ENCODE data around the gene ZC3H10.
"Not testable (repeated sequence)": the region's sequence is repeated elsewhere in the genome, so short reads cannot be mapped to it uniquely, and the experiment has no call there.

ZC3H10 gene

DNA sequence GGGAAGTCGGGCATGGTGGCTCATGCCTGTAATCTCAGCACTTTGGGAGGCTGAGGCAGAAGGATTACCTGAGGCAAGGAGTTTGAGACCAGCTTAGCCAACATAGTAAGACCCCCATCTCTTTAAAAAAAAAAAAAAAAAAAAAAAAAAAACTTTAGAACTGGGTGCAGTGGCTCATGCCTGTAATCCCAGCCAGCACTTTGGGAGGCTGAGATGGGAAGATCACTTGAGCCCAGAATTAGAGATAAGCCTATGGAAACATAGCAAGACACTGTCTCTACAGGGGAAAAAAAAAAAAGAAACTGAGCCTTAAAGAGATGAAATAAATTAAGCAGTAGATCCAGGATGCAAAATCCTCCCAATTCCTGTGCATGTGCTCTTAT lies 15.4 kb upstream of the ZC3H10 start:
- DNase-seq (ENCODE audit: low read depth) = no peak

DNA sequence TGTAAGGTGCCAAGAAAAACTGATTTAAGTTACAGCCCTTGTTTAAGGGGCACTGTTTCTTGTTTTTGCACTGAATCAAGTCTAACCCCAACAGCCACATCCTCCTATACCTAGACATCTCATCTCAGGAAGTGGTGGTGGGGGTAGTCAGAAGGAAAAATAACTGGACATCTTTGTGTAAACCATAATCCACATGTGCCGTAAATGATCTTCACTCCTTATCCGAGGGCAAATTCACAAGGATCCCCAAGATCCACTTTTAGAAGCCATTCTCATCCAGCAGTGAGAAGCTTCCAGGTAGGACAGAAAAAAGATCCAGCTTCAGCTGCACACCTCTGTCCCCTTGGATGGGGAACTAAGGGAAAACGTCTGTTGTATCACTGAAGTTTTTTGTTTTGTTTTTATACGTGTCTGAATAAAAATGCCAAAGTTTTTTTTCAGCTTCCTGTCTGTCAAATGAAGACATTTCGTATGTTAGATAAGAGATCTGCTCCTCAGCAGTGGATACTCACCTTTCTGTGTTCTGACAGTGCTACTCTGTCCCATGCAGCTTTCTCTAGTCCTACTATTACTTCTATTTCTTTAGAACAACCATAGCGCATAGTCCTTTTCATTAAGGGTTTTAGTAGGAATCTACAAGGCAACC lies 14.9 kb upstream of the ZC3H10 start:
- no peak for DNase-seq (ENCODE audit: low read depth)

DNA sequence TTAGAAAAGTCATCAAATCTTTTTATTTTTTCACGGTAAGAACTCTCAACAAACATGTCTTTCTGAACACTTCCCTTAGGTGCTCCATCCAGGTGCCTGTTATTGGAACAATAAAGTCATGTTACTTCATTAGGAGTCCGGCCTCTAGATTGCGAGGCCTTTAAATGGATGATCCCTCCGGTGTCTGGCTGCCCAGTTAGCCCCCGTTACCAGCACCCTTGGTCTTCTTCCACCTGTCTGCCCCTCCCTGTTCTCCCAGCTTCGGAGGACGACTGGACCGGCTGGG lies 14.3 kb upstream of the ZC3H10 start:
- DNase-seq (ENCODE audit: low read depth) = no peak

DNA sequence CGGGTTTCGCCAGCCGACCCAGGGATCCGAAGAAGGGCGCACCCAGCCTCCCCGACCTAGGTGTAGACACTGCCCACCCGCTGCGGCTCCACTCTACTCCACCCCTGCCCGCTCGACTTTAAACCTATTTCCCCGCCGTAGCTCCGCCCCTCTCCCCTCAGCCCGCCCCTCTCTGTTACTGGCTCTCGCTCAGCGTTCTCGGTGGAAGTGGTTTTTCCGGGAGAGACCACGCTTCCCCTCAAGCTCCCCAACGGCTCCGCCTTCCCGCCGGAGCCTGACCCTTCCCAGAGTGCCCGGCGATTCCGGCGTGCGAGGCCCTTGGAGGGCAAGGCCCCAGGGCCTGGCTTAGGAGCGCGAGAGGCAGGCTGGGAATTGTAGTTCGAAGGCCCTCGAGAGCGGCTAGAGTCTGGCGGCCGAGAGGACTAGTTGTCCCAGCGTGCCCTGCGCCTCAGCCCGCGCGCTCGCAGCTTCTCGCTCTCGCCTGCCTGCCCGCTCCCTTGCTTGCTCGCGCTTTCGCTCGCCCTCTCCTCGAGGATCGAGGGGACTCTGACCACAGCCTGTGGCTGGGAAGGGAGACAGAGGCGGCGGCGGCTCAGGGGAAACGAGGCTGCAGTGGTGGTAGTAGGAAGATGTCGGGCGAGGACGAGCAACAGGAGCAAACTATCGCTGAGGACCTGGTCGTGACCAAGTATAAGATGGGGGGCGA lies 13.8 kb upstream of the ZC3H10 start, which contains the start of gene PA2G4:
Gene PA2G4 (plus strand): TSS at position 451 of the 706 bp plus-strand sequence. CDS start 179 bp downstream, at position 630.
- DNase-seq (ENCODE audit: low read depth) = peak; percentile 97

DNA sequence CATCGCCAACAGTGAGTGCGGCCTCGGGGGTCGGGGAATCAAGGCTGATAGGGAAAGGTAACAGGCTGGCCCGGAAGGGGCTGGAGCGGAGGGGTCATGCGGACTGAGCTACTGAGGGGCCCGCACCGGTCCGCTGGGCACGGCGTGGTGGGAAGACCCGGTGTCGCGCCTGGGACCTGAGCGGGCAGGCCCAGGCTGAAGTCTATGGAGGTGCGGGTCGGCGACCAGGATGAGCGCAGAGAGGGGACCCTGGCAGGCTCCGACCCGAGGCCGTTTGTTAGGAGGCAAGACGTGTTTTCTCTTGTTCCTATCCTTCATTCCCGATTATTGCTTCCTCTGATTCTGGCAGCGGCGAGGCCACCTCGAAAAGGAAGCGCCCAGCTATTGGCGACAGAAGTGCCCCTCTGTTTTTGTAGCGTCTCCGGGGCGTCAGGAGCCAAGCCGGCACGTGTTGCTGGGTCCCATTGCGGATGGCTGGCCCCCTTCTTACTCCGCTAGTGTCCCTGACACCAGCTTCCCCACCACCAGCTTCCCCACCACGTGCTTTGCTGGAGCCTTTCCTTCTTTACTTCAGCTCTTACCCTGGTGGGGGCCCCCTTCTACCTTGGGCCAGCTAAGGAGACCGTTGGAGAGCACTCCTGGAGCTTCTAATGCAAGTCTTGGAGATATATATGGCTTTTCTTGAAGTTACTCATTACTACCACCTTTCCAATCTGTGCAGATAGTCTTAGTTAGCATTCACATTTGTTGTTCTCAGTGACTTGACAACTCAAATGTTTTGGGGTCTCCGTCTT lies 13.1 kb upstream of the ZC3H10 start:
- no peak for DNase-seq (ENCODE audit: low read depth)

DNA sequence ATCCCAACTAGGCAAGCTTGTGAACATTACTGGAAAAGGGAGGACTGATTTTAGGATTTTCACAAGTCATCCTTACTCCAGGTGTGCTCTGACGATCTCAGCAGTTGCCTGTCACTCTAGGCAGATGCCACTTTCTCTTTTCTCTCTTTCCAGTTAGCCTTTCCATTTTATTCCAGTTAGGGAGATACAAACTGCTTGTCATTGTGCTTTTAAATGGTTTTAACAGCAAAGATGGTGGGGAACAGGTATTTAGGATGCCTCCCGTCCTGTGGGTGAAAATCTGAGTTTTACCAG lies 12.5 kb upstream of the ZC3H10 start:
- no peak for DNase-seq (ENCODE audit: low read depth)

DNA sequence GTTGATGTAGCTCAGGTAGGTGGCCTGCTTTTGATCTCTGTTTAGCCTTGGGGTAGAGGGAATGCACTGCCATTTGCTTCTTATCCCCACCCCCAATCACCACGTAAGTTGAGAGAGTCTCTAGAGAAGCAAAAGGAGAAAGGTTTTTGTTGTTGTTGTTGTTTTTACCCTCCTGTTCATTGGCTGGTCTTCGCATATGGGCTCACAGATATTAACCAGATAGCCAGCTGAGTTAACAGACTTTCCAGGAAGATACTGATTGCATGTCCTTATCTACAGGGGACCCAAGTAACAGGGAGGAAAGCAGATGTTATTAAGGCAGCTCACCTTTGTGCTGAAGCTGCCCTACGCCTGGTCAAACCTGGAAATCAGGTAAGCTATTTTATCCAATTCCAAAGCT lies 10.8 kb upstream of the ZC3H10 start:
- DNase-seq (ENCODE audit: low read depth) = no peak

DNA sequence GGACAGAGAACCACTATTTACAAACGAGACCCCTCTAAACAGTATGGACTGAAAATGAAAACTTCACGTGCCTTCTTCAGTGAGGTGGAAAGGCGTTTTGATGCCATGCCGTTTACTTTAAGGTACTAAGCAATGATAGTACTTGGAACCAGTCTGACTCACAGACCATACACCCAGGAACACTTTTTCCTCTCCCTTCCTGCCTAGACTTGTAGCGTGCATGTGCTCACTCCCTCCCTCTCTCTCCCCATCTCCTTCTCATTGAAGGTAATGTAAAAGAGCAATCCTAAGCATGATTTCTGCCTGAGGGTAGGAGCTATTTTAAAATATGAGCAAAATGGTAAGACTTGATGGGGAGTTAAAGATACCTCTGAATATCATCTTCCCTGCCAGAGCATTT lies 7.5 kb upstream of the ZC3H10 start:
- no peak for DNase-seq (ENCODE audit: low read depth)

DNA sequence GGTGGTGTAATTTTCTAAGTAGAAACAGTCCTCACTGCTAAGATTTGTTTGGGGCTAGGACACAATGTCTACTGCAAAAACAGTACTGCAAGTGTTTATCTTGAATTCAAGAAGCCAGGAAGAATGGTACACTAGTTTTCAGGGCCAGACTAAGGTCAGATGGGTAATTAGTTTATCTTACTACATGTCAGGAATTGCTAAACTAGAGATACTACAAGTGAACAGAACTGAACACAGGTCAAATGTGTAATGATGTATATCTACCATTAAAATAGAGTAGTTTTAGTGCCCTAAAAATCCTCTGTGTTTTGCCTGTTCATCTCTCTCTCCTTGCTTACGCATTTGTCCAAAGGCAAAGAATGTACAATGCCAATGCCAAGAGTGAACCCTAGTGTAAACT lies 4.0 kb upstream of the ZC3H10 start:
- DNase-seq (ENCODE audit: low read depth) = no peak

DNA sequence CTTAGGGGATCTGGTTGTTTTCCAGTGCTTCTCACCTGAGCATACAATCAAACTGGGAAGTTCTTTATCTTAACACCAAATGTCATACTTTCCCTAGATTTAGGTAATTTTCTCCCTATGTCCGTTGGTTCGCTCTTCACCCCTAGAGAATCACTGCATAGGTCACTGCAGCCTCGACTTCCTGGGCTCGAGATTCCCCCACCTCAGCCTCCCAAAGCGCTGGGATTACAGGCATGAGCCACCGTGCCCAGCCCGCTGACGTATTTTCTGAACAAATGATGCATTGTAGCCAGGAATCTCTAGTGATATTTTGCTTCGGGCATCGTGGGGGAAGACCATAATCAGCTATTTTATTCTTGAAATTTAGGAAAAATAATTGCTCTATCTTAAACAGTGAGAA lies 2.7 kb upstream of the ZC3H10 start:
- DNase-seq (ENCODE audit: low read depth) = no peak

DNA sequence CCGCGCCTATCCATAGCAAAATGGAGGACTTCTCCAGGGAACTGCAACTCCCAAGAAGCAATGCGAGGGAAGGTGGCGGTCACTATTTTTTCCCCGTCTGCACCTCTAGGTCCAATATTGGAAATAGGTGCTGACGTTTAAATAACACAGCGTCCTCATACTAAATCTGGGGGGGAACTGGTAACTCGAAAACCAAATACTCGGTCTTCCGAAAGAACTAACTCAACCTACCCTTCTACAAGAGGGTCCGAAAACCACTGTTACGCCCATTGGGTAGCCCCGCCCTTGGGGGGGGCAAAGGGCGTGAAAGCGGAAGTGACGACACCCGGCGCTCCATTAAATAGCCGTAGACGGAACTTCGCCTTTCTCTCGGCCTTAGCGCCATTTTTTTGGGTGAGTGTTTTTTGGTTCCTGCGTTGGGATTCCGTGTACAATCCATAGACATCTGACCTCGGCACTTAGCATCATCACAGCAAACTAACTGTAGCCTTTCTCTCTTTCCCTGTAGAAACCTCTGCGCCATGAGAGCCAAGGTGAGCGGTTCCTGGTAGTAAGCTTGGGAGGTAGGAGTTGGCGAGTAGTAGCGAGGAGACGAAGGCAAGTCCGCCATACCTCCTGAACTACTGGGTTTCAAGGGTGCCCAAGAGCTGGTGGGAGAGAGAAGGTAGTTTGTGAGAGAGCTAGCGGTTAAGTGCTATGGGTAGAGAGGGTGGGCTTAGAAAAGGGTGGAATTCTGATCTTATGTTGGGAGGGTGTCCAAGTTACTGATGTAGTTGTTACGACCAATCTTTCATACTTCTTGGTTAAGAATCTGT lies 1.6 kb upstream of the ZC3H10 start, which contains the start of gene RPL41:
Gene RPL41 (plus strand): TSS at position 367 of the 815 bp plus-strand sequence.
- peak; percentile 84 for DNase-seq (ENCODE audit: low read depth)

DNA sequence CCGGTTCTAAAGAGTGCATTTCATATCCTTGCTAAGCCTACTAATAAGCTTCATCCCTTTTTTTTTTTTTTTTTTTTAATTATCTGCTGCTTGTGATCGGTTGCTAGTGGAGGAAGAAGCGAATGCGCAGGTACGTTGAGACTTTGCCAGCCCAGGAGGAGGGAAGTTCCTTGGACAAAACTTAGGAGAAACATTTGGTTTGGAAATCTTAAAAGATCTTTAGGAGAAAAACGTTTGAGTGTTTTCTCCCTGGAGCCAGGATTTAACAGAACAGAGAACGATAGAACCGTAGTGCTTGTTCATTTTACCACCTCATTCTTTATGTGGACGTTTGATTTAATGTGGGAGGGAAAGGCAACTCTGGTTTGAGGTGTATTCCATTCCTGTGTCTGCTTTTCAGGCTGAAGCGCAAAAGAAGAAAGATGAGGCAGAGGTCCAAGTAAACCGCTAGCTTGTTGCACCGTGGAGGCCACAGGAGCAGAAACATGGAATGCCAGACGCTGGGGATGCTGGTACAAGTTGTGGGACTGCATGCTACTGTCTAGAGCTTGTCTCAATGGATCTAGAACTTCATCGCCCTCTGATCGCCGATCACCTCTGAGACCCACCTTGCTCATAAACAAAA lies 872 bp upstream of the ZC3H10 start:
- DNase-seq (ENCODE audit: low read depth) = not testable (repeated sequence)

DNA sequence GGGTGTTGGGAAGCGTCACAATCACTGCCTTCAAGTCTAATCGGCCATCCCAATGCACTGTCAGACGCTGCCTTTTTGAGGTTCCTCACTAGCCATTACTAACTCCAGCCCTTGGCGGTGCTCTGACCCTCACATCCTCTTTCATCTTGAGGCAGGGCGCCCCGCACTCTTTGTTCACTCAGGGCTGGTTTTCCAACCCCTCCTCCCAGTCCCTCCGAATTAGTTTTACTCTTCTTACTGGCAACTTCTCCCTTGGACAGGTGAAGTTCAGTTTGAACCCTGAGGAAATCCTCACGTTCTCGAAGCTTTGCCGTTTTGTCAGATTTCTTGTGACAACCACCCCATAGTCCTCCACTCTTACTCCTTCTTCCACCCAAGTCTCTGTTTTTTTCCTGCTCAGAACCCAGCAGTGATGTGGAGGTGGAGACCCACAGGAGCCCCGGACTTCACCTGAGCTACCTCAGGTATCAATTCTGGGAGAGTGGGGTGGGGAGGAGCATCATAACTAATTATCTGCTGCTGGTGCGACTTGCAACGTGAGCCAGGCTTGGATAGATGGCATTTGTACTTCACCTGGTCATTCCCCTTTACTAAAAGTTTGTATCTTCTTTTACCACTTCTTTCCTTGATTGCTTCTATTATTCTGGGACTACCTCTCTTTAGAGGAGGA lies 757 bp downstream of the ZC3H10 start:
- DNase-seq (ENCODE audit: low read depth) = no peak

DNA sequence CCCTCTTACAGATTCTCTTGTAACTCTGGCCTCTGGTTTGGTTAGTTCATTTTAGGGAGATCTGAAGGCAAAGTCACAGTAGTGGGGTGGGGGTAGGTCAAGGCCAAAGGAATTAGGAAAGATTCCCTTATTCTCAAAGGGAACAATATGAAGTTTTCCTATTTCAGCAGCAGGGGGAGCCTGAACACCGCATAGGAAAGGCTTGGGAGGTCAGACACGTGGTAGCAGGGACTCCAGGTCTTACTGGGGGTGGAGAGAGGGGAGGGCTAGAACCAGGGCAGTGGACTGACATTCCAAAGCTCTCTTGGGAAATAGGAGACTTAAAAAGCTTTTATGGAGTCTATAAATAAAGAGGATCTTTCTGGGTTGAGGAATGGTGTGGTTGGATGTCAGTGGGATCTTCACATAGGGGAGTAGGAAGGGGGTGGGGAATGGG lies 1.3 kb downstream of the ZC3H10 start:
- DNase-seq (ENCODE audit: low read depth) = peak; percentile 92

DNA sequence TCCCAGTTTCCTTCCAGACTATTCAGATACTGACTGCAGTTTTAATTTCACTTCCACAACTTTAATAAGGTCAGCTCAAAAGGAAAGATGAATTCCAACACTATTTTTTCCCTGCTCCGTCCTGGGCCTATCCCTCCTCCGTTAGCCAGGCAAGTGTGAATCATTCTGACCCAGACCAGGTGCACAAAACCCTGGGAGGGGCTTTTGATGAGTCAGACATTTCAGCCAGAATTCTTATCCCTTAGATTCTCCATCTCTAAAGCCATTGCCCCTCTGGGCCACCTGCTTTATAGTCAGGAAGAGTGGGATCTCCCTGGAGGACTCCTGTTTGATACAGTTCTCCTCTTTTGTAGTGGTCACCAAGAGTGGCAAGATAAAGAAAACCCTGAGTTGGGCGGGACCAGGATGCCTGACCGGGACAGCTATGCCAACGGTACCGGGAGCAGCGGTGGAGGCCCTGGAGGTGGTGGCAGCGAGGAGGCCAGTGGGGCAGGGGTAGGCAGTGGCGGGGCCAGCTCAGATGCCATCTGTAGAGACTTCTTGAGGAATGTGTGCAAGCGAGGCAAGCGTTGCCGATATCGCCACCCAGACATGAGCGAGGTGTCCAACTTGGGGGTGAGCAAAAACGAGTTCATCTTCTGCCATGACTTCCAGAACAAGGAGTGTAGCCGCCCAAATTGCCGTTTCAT lies 2.2 kb downstream of the ZC3H10 start:
- DNase-seq (ENCODE audit: low read depth) = no peak

DNA sequence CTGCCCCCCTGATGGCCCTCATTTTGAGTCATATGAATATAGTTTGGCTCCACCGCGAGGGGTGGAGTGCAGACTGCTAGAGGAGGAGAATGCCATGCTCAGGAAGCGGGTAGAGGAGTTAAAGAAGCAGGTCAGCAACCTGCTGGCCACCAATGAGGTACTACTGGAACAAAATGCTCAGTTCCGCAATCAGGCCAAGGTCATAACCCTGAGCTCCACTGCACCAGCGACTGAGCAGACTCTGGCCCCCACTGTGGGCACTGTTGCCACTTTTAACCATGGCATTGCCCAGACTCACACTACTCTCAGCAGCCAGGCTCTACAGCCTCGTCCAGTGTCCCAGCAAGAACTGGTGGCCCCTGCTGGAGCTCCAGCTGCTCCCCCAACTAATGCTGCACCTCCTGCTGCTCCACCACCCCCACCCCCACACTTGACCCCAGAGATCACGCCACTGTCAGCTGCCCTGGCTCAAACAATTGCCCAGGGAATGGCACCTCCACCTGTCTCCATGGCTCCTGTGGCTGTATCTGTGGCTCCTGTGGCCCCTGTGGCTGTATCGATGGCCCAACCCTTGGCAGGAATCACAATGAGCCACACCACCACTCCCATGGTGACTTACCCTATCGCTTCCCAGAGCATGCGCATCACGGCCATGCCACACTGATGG lies 3.3 kb downstream of the ZC3H10 start:
- no peak for DNase-seq (ENCODE audit: low read depth)

DNA sequence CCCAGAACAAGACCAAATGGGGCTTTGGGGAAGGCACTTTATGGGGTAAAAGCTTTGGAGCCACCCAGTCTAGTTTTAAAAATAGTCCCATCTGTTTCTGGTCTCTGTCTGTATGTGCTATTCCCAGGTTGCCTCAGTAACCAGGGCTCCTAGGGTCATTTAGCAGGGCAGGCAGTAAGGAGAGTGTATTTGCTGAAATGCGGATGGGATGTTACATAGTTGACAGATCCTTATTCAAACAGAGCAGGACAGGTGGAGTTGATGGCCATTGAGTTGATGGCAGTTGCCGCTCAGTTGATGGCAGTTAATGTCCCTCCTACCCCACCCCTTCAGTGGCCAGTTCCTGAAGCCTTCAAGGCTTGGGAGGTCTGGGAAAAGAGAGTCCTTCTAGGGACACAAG lies 4.6 kb downstream of the ZC3H10 start:
- no peak for DNase-seq (ENCODE audit: low read depth)

DNA sequence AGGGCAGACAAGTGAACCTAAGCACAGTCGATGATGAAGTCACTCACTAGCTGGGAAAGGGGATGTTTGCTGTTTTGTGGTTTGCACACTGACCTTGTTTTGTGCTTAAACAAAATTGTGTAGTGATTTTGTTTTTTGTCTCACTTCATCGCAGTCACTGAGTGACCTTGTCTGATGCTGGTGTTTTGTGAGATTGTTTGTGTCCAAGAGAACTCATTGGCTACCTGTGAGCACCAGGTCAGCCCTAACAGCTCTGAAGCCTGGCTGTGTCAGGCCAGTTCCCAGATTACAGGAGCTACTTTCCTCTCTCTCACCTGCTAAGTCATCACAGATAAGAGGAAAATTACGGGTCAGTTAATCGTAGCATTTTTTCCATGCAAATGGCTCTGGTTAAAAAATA lies 6.1 kb downstream of the ZC3H10 start:
- DNase-seq (ENCODE audit: low read depth) = no peak

DNA sequence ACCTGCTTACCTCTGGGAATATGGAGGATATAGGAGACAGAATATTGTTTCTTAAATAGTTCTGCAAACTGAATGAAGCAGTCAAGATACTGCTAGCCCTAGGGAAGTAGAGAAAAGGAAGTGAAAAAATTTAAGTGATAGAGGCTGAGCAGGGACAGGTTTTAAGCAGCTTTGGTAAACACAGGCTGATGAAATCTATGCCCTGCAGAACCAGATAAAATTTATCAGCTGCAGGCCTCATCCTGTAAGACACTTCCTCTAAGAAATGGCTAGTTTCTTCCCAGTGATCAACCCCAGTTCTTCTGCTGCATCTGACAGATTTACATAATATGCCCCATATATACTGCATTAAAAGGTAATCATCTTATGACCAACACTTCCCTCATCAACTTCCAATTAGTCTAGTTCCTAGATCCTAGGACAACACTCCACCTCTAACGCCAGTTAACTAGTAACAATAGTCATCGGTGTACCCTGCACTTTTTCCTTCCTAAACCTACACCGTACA lies 8.7 kb downstream of the ZC3H10 start:
- no peak for DNase-seq (ENCODE audit: low read depth)

DNA sequence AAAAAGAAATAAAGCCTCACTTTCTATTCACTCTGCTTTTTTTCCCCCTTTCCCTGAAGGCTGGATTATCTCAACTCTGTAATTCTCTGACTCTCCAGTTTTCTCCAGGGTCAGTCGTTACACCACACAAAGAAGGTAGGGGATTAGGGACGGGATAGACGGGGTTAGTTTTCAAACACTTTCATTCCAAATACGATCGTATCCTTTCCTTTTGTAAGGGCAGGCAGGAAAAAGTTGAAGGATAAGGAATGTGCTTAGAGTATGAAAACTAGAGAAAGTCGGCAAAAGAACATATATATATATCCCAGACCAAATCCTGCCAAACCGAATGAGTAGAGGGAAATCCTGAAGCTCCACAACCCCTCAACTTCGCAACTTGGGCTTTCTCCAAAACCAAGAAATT lies 9.4 kb downstream of the ZC3H10 start:
- no peak for DNase-seq (ENCODE audit: low read depth)

Measured in fibroblast of the conjunctiva (primary cell).